Rectal smooth muscle tissue (tissue), 1 donor: ENCODE results near the gene SORCS3.

Source experiments
- H3K27ac ChIP-seq: one replicate; pipeline ENCODE4 v1.7.0; 2013; ENCODE audit warnings: low read depth, low read length, inconsistent platforms
- H3K27me3 ChIP-seq: one replicate; pipeline ENCODE4 v1.7.0; 2013; ENCODE audit warnings: low read length; ENCODE audit not compliant: control insufficient read depth, insufficient read depth
- H3K36me3 ChIP-seq: one replicate; pipeline ENCODE4 v1.7.0; 2013; ENCODE audit warnings: low read length; ENCODE audit not compliant: control insufficient read depth, insufficient read depth
- H3K4me1 ChIP-seq: one replicate; pipeline ENCODE4 v1.7.0; 2013; ENCODE audit warnings: low read length; ENCODE audit not compliant: control insufficient read depth, insufficient read depth
- H3K4me3 ChIP-seq: one replicate; pipeline ENCODE4 v1.7.0; 2013; ENCODE audit warnings: low read length
- H3K9ac ChIP-seq: one replicate; pipeline ENCODE4 v1.7.0; 2013; ENCODE audit warnings: low read length

SORCS3 gene

GRCh38 chr10:104773105-104773504 lies 132.0 kb downstream of the SORCS3 start:
- no peak overlapping the region for H3K4me3 ChIP-seq
- no peaks in the 10 kb centered on the region for H3K4me1 ChIP-seq
- H3K27me3 ChIP-seq = no peaks in the 10 kb centered on the region
- H3K9ac ChIP-seq = no peak overlapping the region
- H3K36me3 ChIP-seq = no peaks in the 10 kb centered on the region
- H3K27ac ChIP-seq = no peak overlapping the region

GRCh38 chr10:104774234-104774633 lies 133.1 kb downstream of the SORCS3 start:
- Histone ChIP-seq H3K27me3 (no peaks in the 10 kb centered on the region), H3K4me3 (no peak overlapping the region), H3K9ac (no peak overlapping the region), H3K4me1 (no peaks in the 10 kb centered on the region), H3K27ac (no peak overlapping the region), H3K36me3 (no peaks in the 10 kb centered on the region)

GRCh38 chr10:104777086-104777799 lies 136.2 kb downstream of the SORCS3 start:
- Histone ChIP-seq H3K36me3 (no peaks in the 10 kb centered on the region), H3K9ac (no peak overlapping the region), H3K4me3 (no peak overlapping the region), H3K4me1 (no peaks in the 10 kb centered on the region), H3K27ac (no peak overlapping the region), H3K27me3 (no peaks in the 10 kb centered on the region)

GRCh38 chr10:104778371-104778770 lies 137.3 kb downstream of the SORCS3 start:
- H3K4me1 ChIP-seq = no peaks in the 10 kb centered on the region
- H3K9ac ChIP-seq = no peak overlapping the region
- H3K27me3 ChIP-seq = no peaks in the 10 kb centered on the region
- H3K36me3 ChIP-seq = no peaks in the 10 kb centered on the region
- H3K4me3 ChIP-seq = no peak overlapping the region
- H3K27ac ChIP-seq = no peak overlapping the region

- no peak overlapping the region for H3K4me3 ChIP-seq
- no peak overlapping the region for H3K27ac ChIP-seq
- H3K27me3 ChIP-seq = no peaks in the 10 kb centered on the region
- no peak overlapping the region for H3K9ac ChIP-seq
- H3K36me3 ChIP-seq = no peaks in the 10 kb centered on the region
- H3K4me1 ChIP-seq = no peaks in the 10 kb centered on the region
Observed at GRCh38 chr10:104779701-104780100, 138.6 kb downstream of the SORCS3 start.

- no peak overlapping the region for H3K27ac ChIP-seq
- H3K27me3 ChIP-seq = no peaks in the 10 kb centered on the region
- H3K4me1 ChIP-seq = no peaks in the 10 kb centered on the region
- no peaks in the 10 kb centered on the region for H3K36me3 ChIP-seq
- H3K4me3 ChIP-seq = no peak overlapping the region
- no peak overlapping the region for H3K9ac ChIP-seq
Observed at GRCh38 chr10:104780165-104780564, 139.1 kb downstream of the SORCS3 start.

GRCh38 chr10:104780946-104781595 lies 140.0 kb downstream of the SORCS3 start:
- no peaks in the 10 kb centered on the region for H3K27me3 ChIP-seq
- H3K27ac ChIP-seq = no peak overlapping the region
- H3K9ac ChIP-seq = no peak overlapping the region
- no peaks in the 10 kb centered on the region for H3K4me1 ChIP-seq
- H3K4me3 ChIP-seq = no peak overlapping the region
- no peaks in the 10 kb centered on the region for H3K36me3 ChIP-seq

- Histone ChIP-seq H3K36me3 (no peaks in the 10 kb centered on the region), H3K27me3 (no peaks in the 10 kb centered on the region), H3K4me3 (no peak overlapping the region), H3K27ac (no peak overlapping the region), H3K9ac (no peak overlapping the region), H3K4me1 (no peaks in the 10 kb centered on the region)
Observed at GRCh38 chr10:104784452-104784851, 143.4 kb downstream of the SORCS3 start.

GRCh38 chr10:104791471-104791870 lies 150.4 kb downstream of the SORCS3 start:
- Histone ChIP-seq H3K27me3 (no peaks in the 10 kb centered on the region), H3K4me1 (no peaks in the 10 kb centered on the region), H3K4me3 (no peak overlapping the region)

GRCh38 chr10:104795411-104795810 lies 154.3 kb downstream of the SORCS3 start:
- Histone ChIP-seq H3K27me3 (no peaks in the 10 kb centered on the region), H3K27ac (no peak overlapping the region), H3K4me3 (no peak overlapping the region), H3K9ac (no peak overlapping the region), H3K4me1 (no peaks in the 10 kb centered on the region), H3K36me3 (no peaks in the 10 kb centered on the region)

More at GRCh38 chr10:104791471-104791870, 150.4 kb downstream of the SORCS3 start:
- Histone ChIP-seq H3K27ac (no peak overlapping the region), H3K9ac (no peak overlapping the region), H3K36me3 (no peaks in the 10 kb centered on the region)

- Histone ChIP-seq H3K27ac (no peak overlapping the region), H3K4me1 (no peaks in the 10 kb centered on the region), H3K4me3 (no peak overlapping the region), H3K36me3 (no peaks in the 10 kb centered on the region), H3K9ac (no peak overlapping the region), H3K27me3 (no peaks in the 10 kb centered on the region)
Observed at GRCh38 chr10:104796823-104797222, 155.7 kb downstream of the SORCS3 start.

- no peak overlapping the region for H3K9ac ChIP-seq
- H3K27me3 ChIP-seq = no peaks in the 10 kb centered on the region
- H3K36me3 ChIP-seq = no peaks in the 10 kb centered on the region
- no peaks in the 10 kb centered on the region for H3K4me1 ChIP-seq
- H3K27ac ChIP-seq = no peak overlapping the region
- H3K4me3 ChIP-seq = no peak overlapping the region
Observed at GRCh38 chr10:104802941-104803340, 161.9 kb downstream of the SORCS3 start.

GRCh38 chr10:104804880-104805279 lies 163.8 kb downstream of the SORCS3 start:
- no peak overlapping the region for H3K4me3 ChIP-seq
- H3K27ac ChIP-seq = no peak overlapping the region
- no peaks in the 10 kb centered on the region for H3K27me3 ChIP-seq
- no peaks in the 10 kb centered on the region for H3K36me3 ChIP-seq
- no peak overlapping the region for H3K9ac ChIP-seq
- no peaks in the 10 kb centered on the region for H3K4me1 ChIP-seq
